NOMO-1 treated with dmso at 0.1 percent for 144 hours (cell line): Measurements from ENCODE around the gene TMEM181.
"Not testable (repeated sequence)": the region's sequence is repeated elsewhere in the genome, so short reads cannot be mapped to it uniquely, and the experiment has no call there.

Source experiments
- DNase-seq: peaks from one replicate; lab custom pipeline; 2025; ENCODE audit not compliant: unreplicated experiment; lab: John Stamatoyannopoulos, UW

TMEM181 gene

GRCh38 chr6:158655569-158656450 lies 95.9 kb downstream of the TMEM181 start:
- DNase-seq: no peak

- not testable (repeated sequence) for DNase-seq
Observed at GRCh38 chr6:158656986-158657385, 97.1 kb downstream of the TMEM181 start.

GRCh38 chr6:158660333-158660754 lies 100.5 kb downstream of the TMEM181 start:
- no peak for DNase-seq

- DNase-seq: no peak
Observed at GRCh38 chr6:158661156-158661685, 101.3 kb downstream of the TMEM181 start.

GRCh38 chr6:158662607-158662953 lies 102.7 kb downstream of the TMEM181 start:
- DNase-seq: no peak

GRCh38 chr6:158662954-158663624 lies 103.2 kb downstream of the TMEM181 start:
- peak; percentile 74 for DNase-seq

- no peak for DNase-seq
Observed at GRCh38 chr6:158663625-158664165, 103.8 kb downstream of the TMEM181 start.

- DNase-seq: no peak
Observed at GRCh38 chr6:158665332-158665731, 105.4 kb downstream of the TMEM181 start.

- peak; percentile 88 for DNase-seq
Observed at GRCh38 chr6:158666628-158667359, 106.9 kb downstream of the TMEM181 start.

- no peak for DNase-seq
Observed at GRCh38 chr6:158667360-158667981, 107.6 kb downstream of the TMEM181 start.

GRCh38 chr6:158668707-158669103 lies 108.8 kb downstream of the TMEM181 start:
- no peak for DNase-seq

- no peak for DNase-seq
Observed at GRCh38 chr6:158669145-158670035, 109.5 kb downstream of the TMEM181 start.

- not testable (repeated sequence) for DNase-seq
Observed at GRCh38 chr6:158672119-158672518, 112.2 kb downstream of the TMEM181 start.

- DNase-seq: no peak
Observed at GRCh38 chr6:158672726-158673125, 112.8 kb downstream of the TMEM181 start.

- no peak for DNase-seq
Observed at GRCh38 chr6:158674342-158675131, 114.6 kb downstream of the TMEM181 start.

GRCh38 chr6:158677094-158677493 lies 117.2 kb downstream of the TMEM181 start:
- DNase-seq: not testable (repeated sequence)

GRCh38 chr6:158677906-158678578 lies 118.2 kb downstream of the TMEM181 start:
- no peak for DNase-seq

- no peak for DNase-seq
Observed at GRCh38 chr6:158680015-158680414, 120.1 kb downstream of the TMEM181 start.
